ENCODE results near the gene SLC12A9.

- TF ChIP-seq CTCF (IDR thresholded peaks at IDR 0.05) (no peak), POLR2A (IDR thresholded peaks at IDR 0.05) (no peak)
Measured at GRCh38 chr7:100804681-100805431, 47.7 kb upstream of the SLC12A9 start.
